Smooth muscle cell (in vitro differentiated cells): ENCODE measurements around the gene ARHGAP11A. TPM values are rescaled to one million over a fixed set of nuclear protein-coding genes. Genes with fewer than 3 reads are reported as not detected.
A peak's percentile ranks its signal among the peaks of the same experiment; 100 is the strongest.

Experiments used
- DNase-seq: peaks from one replicate; lab custom pipeline; 2025; ENCODE audit not compliant: unreplicated experiment; lab: John Stamatoyannopoulos, UW
- H2AFZ ChIP-seq: fragments of 200-600 bp; sonication (generic); 2 replicates; pipeline ENCODE4 v1.6.0; 2016; ENCODE audit warnings: antibody characterized with exemption, low read depth, mild to moderate bottlenecking
- H3F3A ChIP-seq: fragments of 200-600 bp; sonication (generic); 2 replicates; pipeline ENCODE4 v1.6.0; 2017; ENCODE audit warnings: antibody characterized with exemption, low read depth
- H3K27ac ChIP-seq: fragments of 200-600 bp; sonication (generic); 2 replicates; pipeline ENCODE4 v1.5.1; 2016; ENCODE audit warnings: low read depth, mild to moderate bottlenecking
- H3K27me3 ChIP-seq: fragments of 200-600 bp; sonication (generic); 2 replicates; pipeline ENCODE4 v1.6.1; 2016; ENCODE audit warnings: low read depth, mild to moderate bottlenecking
- H3K36me3 ChIP-seq: fragments of 200-600 bp; sonication (generic); 2 replicates; pipeline ENCODE4 v1.5.1; 2016; ENCODE audit warnings: low read depth
- H3K4me1 ChIP-seq: fragments of 200-600 bp; sonication (generic); 2 replicates; pipeline ENCODE4 v1.5.1; 2016; ENCODE audit warnings: low read depth
- H3K4me2 ChIP-seq: fragments of 200-600 bp; sonication (generic); 2 replicates; pipeline ENCODE4 v1.6.0; 2016; ENCODE audit warnings: mild to moderate bottlenecking
- H3K4me3 ChIP-seq: fragments of 200-600 bp; sonication (generic); 2 replicates; pipeline ENCODE4 v1.5.1; 2016; ENCODE audit warnings: mild to moderate bottlenecking
- H3K79me2 ChIP-seq: fragments of 200-600 bp; sonication (generic); 2 replicates; pipeline ENCODE4 v1.6.0; 2016; ENCODE audit warnings: low read depth, mild to moderate bottlenecking
- H3K9ac ChIP-seq: fragments of 200-600 bp; sonication (generic); 2 replicates; pipeline ENCODE4 v1.6.0; 2016; ENCODE audit warnings: low read depth
- H3K9me3 ChIP-seq: fragments of 200-600 bp; sonication (generic); replicated peaks from 2 replicates; pipeline ENCODE4 v1.5.1; 2016; ENCODE audit warnings: low read depth
- H4K20me1 ChIP-seq: fragments of 200-600 bp; sonication (generic); 2 replicates; pipeline ENCODE4 v1.6.0; 2016; ENCODE audit warnings: low read depth
- WGBS: methylation state at CpG from one replicate; pipeline ENCODE4 v1.1.7; 2016; ENCODE audit warnings: low lambda C conversion rate; 5-methylcytosine and 5-hydroxymethylcytosine counted together
- polyA plus RNA-seq: library from polyadenylated mRNA; unstranded; fragments of >200 nt; fragmentation: Nextera tagmentation; extraction: Ambion mirVana; gene quantifications from 2 replicates; pipeline ENCODE4 v1.2.1, GENCODE V29; 2016
- small RNA-seq: library from RNA; depleted of rRNA; stranded (forward); fragments of <200 nt; gene quantifications from one replicate; pipeline ENCODE3, GENCODE V24; 2014
- total RNA-seq: library from RNA; depleted of rRNA; stranded (reverse); fragments of >200 nt; gene quantifications from 2 replicates; pipeline ENCODE4 v1.2.3, GENCODE V29; 2014
- TF ChIP-seq, protein P1 (sequence below): fragments of 200-600 bp; sonication (generic); IDR thresholded peaks from 2 replicates; pipeline ENCODE4 v1.5.1; 2017; ENCODE audit warnings: borderline replicate concordance, mild to moderate bottlenecking, antibody characterized with exemption; ENCODE audit not compliant: insufficient read depth, poor library complexity, severe bottlenecking

Gene ARHGAP11A
- total and polyA plus RNA-seq, 2 experiments from 2014 or later, result 7.8 to 9.1 TPM

DNA sequence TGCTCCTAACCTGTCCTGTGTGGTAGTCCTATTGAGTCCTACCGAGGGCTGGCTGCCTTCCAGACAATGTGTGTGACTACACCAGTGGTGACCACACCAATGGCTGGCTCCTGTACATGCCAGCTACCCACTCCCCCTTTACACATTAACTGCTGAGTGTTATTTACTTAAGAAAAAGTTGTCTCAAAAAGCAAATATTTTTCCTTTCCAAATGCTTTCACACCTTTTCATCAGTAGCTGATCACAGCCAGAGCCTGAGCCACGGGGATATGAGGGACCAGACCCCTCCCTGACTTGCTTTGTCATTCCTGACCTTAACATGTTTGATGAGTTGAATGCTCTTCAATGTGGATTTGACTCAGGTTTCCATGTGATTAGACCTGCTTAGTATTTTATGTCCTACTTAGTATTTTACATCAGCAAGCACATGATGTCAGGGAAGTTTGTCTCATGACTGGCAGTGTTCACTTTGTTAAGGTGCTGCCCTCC, 72.9 kb downstream of the ARHGAP11A start:
- Histone ChIP-seq H3K9me3 (no peaks in the 10 kb centered on the region), H3K4me3 (no peak overlapping the region), H3K36me3 (no peaks in the 10 kb centered on the region), H3K9ac (peak overlapping the region; percentile 70), H2AFZ (no peak overlapping the region), H3K79me2 (no peaks in the 10 kb centered on the region), H3K27me3 (no peaks in the 10 kb centered on the region), H3F3A (peaks cover 13% of the 10 kb centered on the region), H4K20me1 (no peaks in the 10 kb centered on the region), H3K27ac (peak overlapping the region; percentile 93), H3K4me2 (peak overlapping the region; percentile 73), H3K4me1 (no peaks in the 10 kb centered on the region)
- WGBS, result 23% methylated on average over 2 of the region's 2 CpGs
- no peak for DNase-seq
- TF ChIP-seq, protein P1, sequence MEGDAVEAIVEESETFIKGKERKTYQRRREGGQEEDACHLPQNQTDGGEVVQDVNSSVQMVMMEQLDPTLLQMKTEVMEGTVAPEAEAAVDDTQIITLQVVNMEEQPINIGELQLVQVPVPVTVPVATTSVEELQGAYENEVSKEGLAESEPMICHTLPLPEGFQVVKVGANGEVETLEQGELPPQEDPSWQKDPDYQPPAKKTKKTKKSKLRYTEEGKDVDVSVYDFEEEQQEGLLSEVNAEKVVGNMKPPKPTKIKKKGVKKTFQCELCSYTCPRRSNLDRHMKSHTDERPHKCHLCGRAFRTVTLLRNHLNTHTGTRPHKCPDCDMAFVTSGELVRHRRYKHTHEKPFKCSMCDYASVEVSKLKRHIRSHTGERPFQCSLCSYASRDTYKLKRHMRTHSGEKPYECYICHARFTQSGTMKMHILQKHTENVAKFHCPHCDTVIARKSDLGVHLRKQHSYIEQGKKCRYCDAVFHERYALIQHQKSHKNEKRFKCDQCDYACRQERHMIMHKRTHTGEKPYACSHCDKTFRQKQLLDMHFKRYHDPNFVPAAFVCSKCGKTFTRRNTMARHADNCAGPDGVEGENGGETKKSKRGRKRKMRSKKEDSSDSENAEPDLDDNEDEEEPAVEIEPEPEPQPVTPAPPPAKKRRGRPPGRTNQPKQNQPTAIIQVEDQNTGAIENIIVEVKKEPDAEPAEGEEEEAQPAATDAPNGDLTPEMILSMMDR, result no peak

Small RNAs within 50 kb of the gene (small RNA-seq; reads per million reads assigned to genes)
- gene RN7SL286P, result not detected

Other genes with a start within 250 kb of the ARHGAP11A start
- gene GOLGA8K, start 212.2 kb upstream of the ARHGAP11A start, total RNA-seq, result not detected in 2 replicates
- 0.21 TPM in 1 of 2 replicates, not detected in the other for gene GOLGA8K, start 212.2 kb upstream of the ARHGAP11A start, polyA plus RNA-seq
- 0.90 and 2.5 TPM in 2 replicates for gene GOLGA8O, start 159.9 kb upstream of the ARHGAP11A start, total RNA-seq
- gene GOLGA8O, start 159.9 kb upstream of the ARHGAP11A start, polyA plus RNA-seq, result not detected in 2 replicates
- 3.1 and 4.1 TPM in 2 replicates for gene GOLGA8N, start 22.0 kb upstream of the ARHGAP11A start, total RNA-seq
- gene GOLGA8N, start 22.0 kb upstream of the ARHGAP11A start, polyA plus RNA-seq, result 0.39 and 0.40 TPM in 2 replicates
- gene SCG5, start 26.2 kb downstream of the ARHGAP11A start, total RNA-seq, result 19.5 and 37.2 TPM in 2 replicates
- gene SCG5, start 26.2 kb downstream of the ARHGAP11A start, polyA plus RNA-seq, result 19.4 and 34.7 TPM in 2 replicates
- gene GREM1, start 102.5 kb downstream of the ARHGAP11A start, total RNA-seq, result 80.1 and 105 TPM in 2 replicates
- gene GREM1, start 102.5 kb downstream of the ARHGAP11A start, polyA plus RNA-seq, result 40.6 and 57.4 TPM in 2 replicates